Cardiac muscle cell (in vitro differentiated cells and primary cell): ENCODE data around the gene SORCS3. TPM values are rescaled to one million over a fixed set of nuclear protein-coding genes. Genes with fewer than 3 reads are reported as not detected.

Source experiments
- DNase-seq, 2 donors: peaks; one replicate each; pipeline versions ENCODE4 v3.0.0 to v3.0.0-alpha.2; 2010 to 2017; ENCODE audit warnings: low read depth in 1 of 2, low spot score in 1 of 2
- H3K27ac ChIP-seq: fragments of 200-600 bp; sonication (generic); 2 replicates; pipeline ENCODE4 v1.5.1; 2016
- H3K27me3 ChIP-seq: fragments of 200-600 bp; sonication (generic); 2 replicates; pipeline ENCODE4 v1.6.0; 2016; ENCODE audit warnings: control low read depth
- H3K36me3 ChIP-seq: fragments of 200-600 bp; sonication (generic); 2 replicates; pipeline ENCODE4 v1.5.1; 2016; ENCODE audit warnings: control low read depth
- H3K4me1 ChIP-seq: fragments of 200-600 bp; sonication (generic); 2 replicates; pipeline ENCODE4 v1.8.1; 2017; ENCODE audit warnings: low read depth, mild to moderate bottlenecking, mixed run types
- H3K4me3 ChIP-seq: fragments of 200-600 bp; sonication (generic); 2 replicates; pipeline ENCODE4 v1.5.1; 2016; ENCODE audit warnings: mild to moderate bottlenecking
- H3K9me3 ChIP-seq: fragments of 200-600 bp; sonication (generic); 2 replicates; pipeline ENCODE4 v1.5.1; 2017; ENCODE audit warnings: low read depth, mild to moderate bottlenecking, control low read depth
- CTCF ChIP-seq: IDR thresholded peaks from 2 replicates; pipeline ENCODE4 v1.5.1; 2012; ENCODE audit warnings: low read depth, mild to moderate bottlenecking, low read length
- polyA plus RNA-seq: library from polyadenylated mRNA; unstranded; fragments of >200 nt; fragmentation: Nextera tagmentation; extraction: Ambion mirVana; gene quantifications from 2 replicates; pipeline ENCODE4 v1.2.1, GENCODE V29; 2016
- total RNA-seq: library from RNA; depleted of rRNA; stranded (reverse); fragments of >200 nt; gene quantifications from 2 replicates; pipeline ENCODE4 v1.2.3, GENCODE V29; 2016

SORCS3 gene
- total and polyA plus RNA-seq, 2 experiments from 2014 or later = 9.3 to 29.1 TPM

GRCh38 chr10:104791471-104791870 is 150.4 kb downstream of the SORCS3 start:
- Histone ChIP-seq H3K9me3 (no peaks in the 10 kb centered on the region), H3K4me1 (peaks cover 10% of the 10 kb centered on the region), H3K27ac (no peak overlapping the region), H3K36me3 (no peaks in the 10 kb centered on the region), H3K4me3 (no peak overlapping the region), H3K27me3 (no peaks in the 10 kb centered on the region)
- no peak for DNase-seq
- no peak for TF ChIP-seq CTCF

GRCh38 chr10:104795411-104795810 is 154.3 kb downstream of the SORCS3 start:
- Histone ChIP-seq H3K27me3 (no peaks in the 10 kb centered on the region), H3K36me3 (no peaks in the 10 kb centered on the region), H3K4me3 (no peak overlapping the region), H3K9me3 (no peaks in the 10 kb centered on the region), H3K27ac (no peak overlapping the region), H3K4me1 (no peaks in the 10 kb centered on the region)
- DNase-seq = no peak
- TF ChIP-seq CTCF = no peak

GRCh38 chr10:104796823-104797222 is 155.7 kb downstream of the SORCS3 start:
- H3K4me3 ChIP-seq = no peak overlapping the region
- no peak for TF ChIP-seq CTCF
- DNase-seq = no peak
- no peak overlapping the region for H3K27ac ChIP-seq
- no peaks in the 10 kb centered on the region for H3K9me3 ChIP-seq
- no peaks in the 10 kb centered on the region for H3K4me1 ChIP-seq
- H3K27me3 ChIP-seq = no peaks in the 10 kb centered on the region
- no peaks in the 10 kb centered on the region for H3K36me3 ChIP-seq

GRCh38 chr10:104802941-104803340 is 161.9 kb downstream of the SORCS3 start:
- Histone ChIP-seq H3K4me1 (no peaks in the 10 kb centered on the region), H3K27me3 (no peaks in the 10 kb centered on the region), H3K36me3 (no peaks in the 10 kb centered on the region), H3K9me3 (no peaks in the 10 kb centered on the region), H3K27ac (no peak overlapping the region), H3K4me3 (no peak overlapping the region)
- DNase-seq = no peak
- no peak for TF ChIP-seq CTCF

GRCh38 chr10:104804880-104805279 is 163.8 kb downstream of the SORCS3 start:
- H3K4me1 ChIP-seq = no peaks in the 10 kb centered on the region
- H3K9me3 ChIP-seq = no peaks in the 10 kb centered on the region
- TF ChIP-seq CTCF = no peak
- H3K27me3 ChIP-seq = no peaks in the 10 kb centered on the region
- no peak for DNase-seq
- no peaks in the 10 kb centered on the region for H3K36me3 ChIP-seq
- no peak overlapping the region for H3K27ac ChIP-seq
- H3K4me3 ChIP-seq = no peak overlapping the region

GRCh38 chr10:104806801-104807200 is 165.7 kb downstream of the SORCS3 start:
- TF ChIP-seq CTCF = no peak
- H3K4me1 ChIP-seq = no peaks in the 10 kb centered on the region
- H3K36me3 ChIP-seq = no peaks in the 10 kb centered on the region
- no peak for DNase-seq
- H3K4me3 ChIP-seq = no peak overlapping the region
- H3K9me3 ChIP-seq = no peaks in the 10 kb centered on the region
- H3K27me3 ChIP-seq = no peaks in the 10 kb centered on the region
- no peak overlapping the region for H3K27ac ChIP-seq
